Measurements from ENCODE around the gene FAM217A.
A peak's percentile ranks its signal among the peaks of the same experiment; 100 is the strongest.

The FAM217A gene

GRCh38 chr6:4021133-4021853, 57.6 kb downstream of the FAM217A start:
- Histone ChIP-seq H3K27me3 (ENCODE audit: control insufficient read depth, insufficient read depth, low read length) (no peaks in the 10 kb centered on the region), H3K9me3 (replicated peaks; ENCODE audit: low read length) (no peaks in the 10 kb centered on the region), H3K4me1 (ENCODE audit: control insufficient read depth, insufficient read depth, low read length) (peaks cover 21% of the 10 kb centered on the region), H3K4me2 (ENCODE audit: low read length) (peak overlapping the region; percentile 90), H3K36me3 (ENCODE audit: insufficient read depth, low read length) (no peaks in the 10 kb centered on the region), H3K4me3 (ENCODE audit: low read length) (peak overlapping the region; percentile 86), H3K9ac (ENCODE audit: low read depth, low read length) (peak overlapping the region; percentile 98)

- Histone ChIP-seq H3K36me3 (ENCODE audit: insufficient read depth, low read length) (no peaks in the 10 kb centered on the region), H3K4me2 (ENCODE audit: low read length) (peak overlapping the region; percentile 87), H3K9me3 (replicated peaks; ENCODE audit: low read length) (no peaks in the 10 kb centered on the region), H3K27me3 (ENCODE audit: control insufficient read depth, insufficient read depth, low read length) (no peaks in the 10 kb centered on the region), H3K4me1 (ENCODE audit: control insufficient read depth, insufficient read depth, low read length) (peaks cover 21% of the 10 kb centered on the region), H3K9ac (ENCODE audit: low read depth, low read length) (peak overlapping the region; percentile 98), H3K4me3 (ENCODE audit: low read length) (peak overlapping the region; percentile 86)
These were observed 58.2 kb downstream of the FAM217A start for GRCh38 chr6:4020822-4021132.

- no peaks in the 10 kb centered on the region for H3K36me3 ChIP-seq (ENCODE audit: insufficient read depth, low read length)
- peak overlapping the region; percentile 97 for H3K4me2 ChIP-seq (ENCODE audit: low read length)
- H3K4me3 ChIP-seq (ENCODE audit: low read length), result peak overlapping the region; percentile 94
- no peaks in the 10 kb centered on the region for H3K27me3 ChIP-seq (ENCODE audit: control insufficient read depth, insufficient read depth, low read length)
- H3K9ac ChIP-seq (ENCODE audit: low read depth, low read length), result peak overlapping the region; percentile 95
- H3K4me1 ChIP-seq (ENCODE audit: control insufficient read depth, insufficient read depth, low read length), result peaks cover 21% of the 10 kb centered on the region
- no peaks in the 10 kb centered on the region for H3K9me3 ChIP-seq (replicated peaks; ENCODE audit: low read length)
These were observed 60.1 kb downstream of the FAM217A start for GRCh38 chr6:4018924-4019236.
